ENCODE results near the gene FRMD4B.

- no peak for TF ChIP-seq CTCF (IDR thresholded peaks at IDR 0.05)
- no peak for TF ChIP-seq POLR2A (IDR thresholded peaks at IDR 0.05)
Measured at GRCh38 chr3:69249001-69249400, 136.9 kb downstream of the FRMD4B start.
